Caki2 (cell line): ENCODE results near the gene SFTA2. TPM values are rescaled to one million over a fixed set of nuclear protein-coding genes. Genes with fewer than 3 reads are reported as not detected.
A peak's percentile ranks its signal among the peaks of the same experiment; 100 is the strongest.

Experiments used
- DNase-seq: peaks from one replicate; pipeline ENCODE4 v3.0.0-alpha.2; 2015; ENCODE audit warnings: low read depth
- in situ Hi-C: cut with HindIII; loops from 2 replicates; pipeline ENCODE4 v1.10.0; 2016; ENCODE audit warnings: low sequenced_read_pairs, low pct_unique_long_range_greater_than_20kb, mixed read lengths
- total RNA-seq: library from RNA; depleted of rRNA; stranded (reverse); fragments of >200 nt; shearing (Covaris generic); gene quantifications from 2 replicates; pipeline ENCODE4 v1.2.3, GENCODE V29; 2014; ENCODE audit warnings: low replicate concordance; rRNA removed

SFTA2 gene
- total RNA-seq, 1 experiment from 2014 or later, result not detected

DNA sequence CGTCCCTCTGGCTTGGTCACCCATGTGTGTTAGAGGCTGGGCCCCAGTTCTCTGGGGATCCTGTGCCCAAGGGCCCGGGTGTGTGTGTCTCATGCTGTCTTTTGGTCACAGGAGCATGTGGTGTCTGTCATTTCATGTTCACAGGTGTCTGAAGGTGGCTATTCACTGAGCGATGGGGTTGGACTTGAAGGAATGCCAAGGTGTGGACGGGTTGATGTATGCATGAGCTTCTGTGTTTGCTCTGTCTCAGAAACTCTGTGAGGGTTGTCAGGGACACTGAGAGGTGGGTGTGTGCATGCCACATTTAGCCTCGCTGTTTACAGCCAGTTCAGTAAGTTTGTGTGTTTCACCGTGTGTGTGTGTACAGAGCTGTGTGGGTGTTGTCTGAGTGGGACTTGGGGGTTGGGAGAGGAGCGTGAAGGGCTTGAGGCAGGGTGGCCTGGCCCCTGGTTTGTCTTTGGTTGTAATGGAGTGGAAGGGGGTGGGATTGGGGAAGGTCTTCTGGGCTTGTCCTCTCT, 46.4 kb downstream of the SFTA2 start:
- DNase-seq, result peak; percentile 38
- in situ Hi-C loops, result no loop called here

DNA sequence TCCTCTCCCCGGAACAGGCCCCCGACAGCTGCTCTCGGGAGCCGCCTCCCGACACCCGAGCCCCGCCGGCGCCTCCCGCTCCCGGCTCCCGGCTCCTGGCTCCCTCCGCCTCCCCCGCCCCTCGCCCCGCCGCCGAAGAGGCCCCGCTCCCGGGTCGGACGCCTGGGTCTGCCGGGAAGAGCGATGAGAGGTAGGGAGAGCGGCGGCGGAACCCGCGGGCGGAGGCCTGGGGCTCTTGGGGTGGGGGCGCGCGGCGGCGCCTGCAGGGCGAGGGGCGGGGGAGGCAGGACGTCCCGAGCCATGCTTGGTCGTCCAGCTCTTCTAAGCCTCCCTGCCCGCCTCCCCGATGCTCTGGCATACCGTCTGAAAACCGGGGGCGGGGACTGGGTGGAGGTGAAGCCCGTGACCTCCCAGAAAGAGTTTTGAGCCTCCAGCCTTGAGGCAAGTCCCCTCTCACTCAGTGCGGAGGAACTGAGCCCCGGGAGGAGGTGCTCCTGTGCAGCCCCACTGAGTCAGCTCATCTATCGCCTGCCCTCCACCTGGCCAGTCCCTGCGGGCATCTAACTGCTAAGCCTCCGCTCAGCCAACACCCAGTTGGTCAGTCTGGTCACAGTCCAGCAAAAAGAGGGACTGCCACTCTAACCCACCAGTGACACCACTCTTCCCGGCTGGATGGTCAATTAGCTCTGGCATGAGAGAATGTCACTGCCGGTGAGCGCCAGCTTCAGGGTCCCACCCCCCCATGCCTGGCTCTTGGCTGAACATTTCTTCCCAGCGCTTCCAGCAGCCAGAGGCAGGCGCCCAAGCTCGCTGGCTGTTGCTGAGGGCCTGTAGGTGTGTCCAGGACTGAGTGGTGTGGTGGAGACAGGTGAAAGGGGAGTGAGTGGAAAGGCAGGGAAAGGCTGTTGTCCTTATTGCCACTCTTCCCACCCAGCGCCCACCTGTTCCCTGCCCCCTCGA, 47.2 kb downstream of the SFTA2 start:
- peak; percentile 76 for DNase-seq
- in situ Hi-C loops, result no loop called here

DNA sequence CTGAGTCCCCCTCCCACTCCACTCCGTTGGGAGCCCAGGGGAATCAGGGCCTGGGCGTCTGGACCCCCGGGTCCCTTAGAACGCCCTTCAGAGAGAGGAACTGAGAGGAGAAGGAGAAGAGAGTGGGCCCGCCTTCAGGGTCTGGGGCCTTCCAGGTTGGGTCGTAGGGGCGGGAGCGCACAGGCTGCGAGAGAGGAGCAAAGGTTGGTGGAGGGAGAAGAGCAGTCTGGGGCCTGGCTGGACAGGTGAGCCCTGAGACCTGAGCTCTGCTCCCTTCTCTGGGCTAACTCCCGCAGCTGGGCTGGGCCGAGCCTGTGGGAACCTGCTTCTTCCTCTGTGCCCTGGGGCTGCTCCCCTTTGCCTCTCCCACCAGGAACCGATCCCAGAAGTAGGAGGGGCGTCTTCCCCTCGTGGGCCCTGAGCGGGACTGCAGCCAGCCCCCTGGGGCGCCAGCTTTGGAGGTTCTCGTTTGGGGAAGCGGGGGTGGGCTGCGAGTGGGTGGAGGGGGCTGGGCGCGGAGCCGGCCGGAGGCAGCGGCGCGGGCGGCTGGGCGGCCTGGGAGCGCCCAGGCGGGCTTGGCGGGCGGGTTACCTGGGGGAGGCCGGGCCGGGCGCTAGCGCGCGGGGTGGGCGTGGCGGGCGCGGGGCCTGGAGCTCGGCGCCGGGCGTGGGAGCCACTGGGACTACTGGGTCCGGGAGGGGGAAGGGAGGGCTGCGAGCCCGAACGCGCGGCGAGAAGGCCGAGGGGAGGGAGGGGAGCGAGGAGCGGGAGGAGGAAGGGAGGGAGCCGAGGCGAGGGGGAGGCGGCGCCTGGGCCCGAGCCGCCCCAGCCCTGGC, 48.1 kb downstream of the SFTA2 start, which contains the start of gene DDR1:
Gene DDR1, plus strand, starts transcription at position 835 of the 836 bp plus-strand sequence. CDS start 4,211 bp downstream, outside the sequence.
- in situ Hi-C loops, result no loop called here
- peak; percentile 75 for DNase-seq

DNA sequence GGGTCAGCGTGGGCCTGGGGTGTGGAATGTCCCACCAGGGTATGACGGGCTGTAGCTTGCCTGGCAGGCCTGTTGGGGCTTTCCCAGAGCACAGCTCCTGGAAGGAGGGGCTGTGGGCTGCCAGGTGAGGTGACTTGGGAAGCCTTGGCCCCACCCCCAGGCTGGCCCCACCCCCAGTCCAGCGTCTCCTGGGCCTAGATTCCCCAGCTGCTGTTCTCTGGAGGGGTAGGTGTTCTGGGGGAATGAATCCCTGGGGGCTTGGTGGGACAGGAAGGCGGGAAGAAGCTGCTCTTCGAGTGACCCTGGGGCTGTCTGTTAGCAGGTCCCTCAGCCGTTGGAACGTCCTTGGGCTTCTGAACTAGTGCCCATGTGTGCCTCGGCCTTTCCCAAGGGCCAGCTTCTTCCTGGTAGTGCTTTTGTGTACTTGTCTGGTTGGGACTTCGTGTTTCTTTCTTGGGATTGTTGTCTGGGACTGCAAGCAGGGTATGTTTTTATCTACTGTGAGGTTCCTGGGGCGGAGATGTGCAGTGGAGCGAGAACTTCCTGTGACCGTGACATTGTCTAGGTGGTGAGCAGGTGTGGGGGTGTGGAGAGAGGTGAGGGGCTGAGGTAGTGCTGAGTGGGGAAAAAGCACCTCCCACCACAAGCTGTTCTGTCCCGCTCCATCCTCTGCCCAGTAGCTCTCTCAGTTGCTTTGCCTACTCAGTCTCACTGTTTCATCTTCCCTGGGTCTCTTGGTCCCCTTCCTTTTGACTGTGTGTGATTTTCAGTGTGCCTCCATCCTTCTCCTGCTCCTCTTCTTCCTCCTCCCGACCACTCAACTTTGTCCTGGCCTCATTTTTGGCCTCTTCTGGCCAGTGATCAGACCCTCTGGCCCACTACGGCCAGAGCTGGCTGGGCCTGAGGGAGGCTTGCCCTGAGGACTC, 48.9 kb downstream of the SFTA2 start:
- in situ Hi-C loops, result no loop called here
- DNase-seq, result peak; percentile 64

DNA sequence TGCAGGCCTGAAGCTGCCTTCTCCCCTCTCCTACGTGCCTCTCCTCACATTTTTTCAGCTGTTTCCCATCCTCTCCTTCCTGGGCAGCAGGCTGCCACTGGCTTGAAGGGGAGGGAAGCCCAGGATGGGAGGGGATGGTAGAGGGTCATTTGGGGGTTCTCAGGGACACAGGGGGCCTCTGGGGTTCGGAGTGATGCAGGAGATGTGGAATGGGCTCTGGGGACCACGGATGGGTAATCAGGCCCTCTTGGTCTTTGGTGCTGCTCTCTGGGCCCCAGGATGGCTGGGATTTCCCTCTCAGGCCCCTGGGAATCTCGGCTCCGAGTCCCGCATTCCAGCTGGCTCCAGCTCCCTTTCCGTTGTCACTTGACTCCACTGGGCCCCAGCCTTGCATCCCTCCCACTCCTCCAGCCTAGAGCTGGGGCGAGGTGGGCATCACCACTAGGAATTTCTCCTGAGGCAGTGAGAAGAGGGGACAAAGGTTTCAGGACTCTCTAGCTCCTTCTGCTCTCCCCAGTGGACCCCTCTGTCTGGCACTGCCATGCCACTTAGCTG, 49.7 kb downstream of the SFTA2 start:
- in situ Hi-C loops, result no loop called here
- DNase-seq, result no peak

DNA sequence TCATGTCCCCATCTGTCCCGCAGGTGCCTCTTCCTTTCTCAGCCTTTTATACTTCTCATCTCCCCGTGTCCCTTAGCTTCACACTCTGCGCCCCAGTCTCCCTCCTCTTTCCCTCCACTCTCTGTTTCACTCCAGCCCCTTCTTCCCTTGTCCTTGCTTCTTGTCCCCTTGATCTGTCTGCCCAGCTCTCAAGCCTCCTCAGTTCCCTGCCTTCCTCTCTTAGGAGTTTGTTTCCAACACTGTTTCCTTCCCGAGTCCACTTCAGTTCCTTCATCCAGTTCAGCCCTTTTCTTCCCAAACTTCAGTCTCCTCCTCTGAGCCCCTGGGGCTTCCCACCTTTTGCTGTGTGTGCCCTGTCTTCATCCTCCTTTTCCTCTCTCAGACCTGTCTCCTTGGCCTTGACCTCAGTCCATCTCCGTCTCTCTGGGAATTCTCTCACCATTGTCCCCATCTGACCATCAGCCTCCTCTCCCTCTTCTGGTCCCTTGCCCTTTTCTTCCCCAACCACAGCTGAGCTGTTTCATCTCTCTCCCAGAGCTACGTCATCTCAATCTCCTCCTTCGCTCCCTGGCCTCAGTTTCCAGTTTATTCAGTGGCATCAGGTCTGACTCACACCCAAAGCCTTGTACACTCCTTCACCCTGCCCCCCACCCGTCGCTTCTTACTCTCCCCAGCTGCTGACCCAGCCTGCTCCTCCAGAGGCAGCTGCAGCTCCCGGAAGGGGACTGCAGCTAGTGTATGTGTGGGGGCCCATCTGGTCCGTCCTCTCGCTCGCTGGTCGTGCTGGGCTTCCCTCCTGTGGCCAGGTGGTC, 50.4 kb downstream of the SFTA2 start:
- in situ Hi-C loops, result no loop called here
- no peak for DNase-seq

Other genes starting within 250 kb of the SFTA2 start
- gene PPP1R18, start 245.5 kb downstream of the SFTA2 start, total RNA-seq, result 29.9 and 37.7 TPM in 2 replicates
- gene NRM, start 241.2 kb downstream of the SFTA2 start, total RNA-seq, result 2.3 and 16.7 TPM in 2 replicates
- gene MDC1, start 214.9 kb downstream of the SFTA2 start, total RNA-seq, result 3.3 and 6.7 TPM in 2 replicates
- gene TUBB, start 211.8 kb downstream of the SFTA2 start, total RNA-seq, result 538 and 624 TPM in 2 replicates
- gene FLOT1, start 189.5 kb downstream of the SFTA2 start, total RNA-seq, result 352 and 441 TPM in 2 replicates
- gene IER3, start 187.6 kb downstream of the SFTA2 start, total RNA-seq, result 124 and 148 TPM in 2 replicates
- gene DDR1, start 47.7 kb downstream of the SFTA2 start, total RNA-seq, result 182 and 197 TPM in 2 replicates
- gene GTF2H4, start 24.0 kb downstream of the SFTA2 start, total RNA-seq, result 49.7 and 58.5 TPM in 2 replicates
- gene VARS2, start 17.9 kb downstream of the SFTA2 start, total RNA-seq, result 29.5 and 43.7 TPM in 2 replicates
- 0.24 TPM in 1 of 2 replicates, not detected in the other for gene MUCL3, start 8.8 kb upstream of the SFTA2 start, total RNA-seq
- gene MUC21, start 51.5 kb upstream of the SFTA2 start, total RNA-seq, result not detected in 2 replicates
- not detected in 2 replicates for gene MUC22, start 78.3 kb upstream of the SFTA2 start, total RNA-seq
- gene C6orf15, start 180.4 kb upstream of the SFTA2 start, total RNA-seq, result not detected in 2 replicates
- gene PSORS1C1, start 182.6 kb upstream of the SFTA2 start, total RNA-seq, result 0.20 and 1.8 TPM in 2 replicates
- not detected in 2 replicates for gene CDSN, start 188.3 kb upstream of the SFTA2 start, total RNA-seq
- gene PSORS1C2, start 206.9 kb upstream of the SFTA2 start, total RNA-seq, result not detected in 2 replicates
- 130 and 142 TPM in 2 replicates for gene CCHCR1, start 225.6 kb upstream of the SFTA2 start, total RNA-seq
- 34.9 and 37.6 TPM in 2 replicates for gene TCF19, start 226.4 kb upstream of the SFTA2 start, total RNA-seq
- gene POU5F1, start 238.5 kb upstream of the SFTA2 start, total RNA-seq, result 0.09 and 26.0 TPM in 2 replicates